OCI-LY3 (cell line): ENCODE data around the gene GFRA4.

Source experiments
- EZH2phosphoT487 ChIP-seq: fragments of 200-600 bp; shearing (Covaris generic); IDR thresholded peaks from 2 replicates; pipeline ENCODE4 v1.6.1; 2018; ENCODE audit warnings: antibody characterized with exemption, mixed run types, low read depth
- TF ChIP-seq, protein P1 (sequence below): fragments of 200-600, 300-600 bp; sonication (generic); IDR thresholded peaks from 2 replicates; pipeline ENCODE4 v1.5.1; 2014; ENCODE audit warnings: antibody characterized with exemption, low read length, low read depth

DNA sequence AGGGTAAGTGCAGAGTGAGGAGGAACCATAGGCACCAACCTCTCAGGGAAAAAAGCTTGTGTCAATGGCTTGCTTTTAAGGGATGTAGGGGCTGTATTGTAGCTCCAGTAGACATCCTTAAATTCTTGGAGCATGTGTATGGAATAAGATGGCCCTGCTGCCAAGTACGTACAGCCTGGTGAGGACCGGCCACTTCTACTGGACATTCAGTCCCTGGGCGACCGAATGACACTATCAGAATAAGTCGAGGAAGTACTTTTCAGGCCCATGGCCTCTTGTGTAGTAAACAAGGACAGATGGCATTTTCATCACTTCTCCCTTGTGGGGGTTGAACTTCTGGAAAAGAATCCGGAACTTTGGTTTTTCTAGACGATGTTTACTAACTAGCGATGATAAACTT lies 32.8 kb downstream of the GFRA4 start:
- TF ChIP-seq, protein P1, sequence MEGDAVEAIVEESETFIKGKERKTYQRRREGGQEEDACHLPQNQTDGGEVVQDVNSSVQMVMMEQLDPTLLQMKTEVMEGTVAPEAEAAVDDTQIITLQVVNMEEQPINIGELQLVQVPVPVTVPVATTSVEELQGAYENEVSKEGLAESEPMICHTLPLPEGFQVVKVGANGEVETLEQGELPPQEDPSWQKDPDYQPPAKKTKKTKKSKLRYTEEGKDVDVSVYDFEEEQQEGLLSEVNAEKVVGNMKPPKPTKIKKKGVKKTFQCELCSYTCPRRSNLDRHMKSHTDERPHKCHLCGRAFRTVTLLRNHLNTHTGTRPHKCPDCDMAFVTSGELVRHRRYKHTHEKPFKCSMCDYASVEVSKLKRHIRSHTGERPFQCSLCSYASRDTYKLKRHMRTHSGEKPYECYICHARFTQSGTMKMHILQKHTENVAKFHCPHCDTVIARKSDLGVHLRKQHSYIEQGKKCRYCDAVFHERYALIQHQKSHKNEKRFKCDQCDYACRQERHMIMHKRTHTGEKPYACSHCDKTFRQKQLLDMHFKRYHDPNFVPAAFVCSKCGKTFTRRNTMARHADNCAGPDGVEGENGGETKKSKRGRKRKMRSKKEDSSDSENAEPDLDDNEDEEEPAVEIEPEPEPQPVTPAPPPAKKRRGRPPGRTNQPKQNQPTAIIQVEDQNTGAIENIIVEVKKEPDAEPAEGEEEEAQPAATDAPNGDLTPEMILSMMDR, result no peak
- TF ChIP-seq EZH2phosphoT487, result no peak
